ENCODE results near the gene UBE2L5.

Gene UBE2L5

DNA sequence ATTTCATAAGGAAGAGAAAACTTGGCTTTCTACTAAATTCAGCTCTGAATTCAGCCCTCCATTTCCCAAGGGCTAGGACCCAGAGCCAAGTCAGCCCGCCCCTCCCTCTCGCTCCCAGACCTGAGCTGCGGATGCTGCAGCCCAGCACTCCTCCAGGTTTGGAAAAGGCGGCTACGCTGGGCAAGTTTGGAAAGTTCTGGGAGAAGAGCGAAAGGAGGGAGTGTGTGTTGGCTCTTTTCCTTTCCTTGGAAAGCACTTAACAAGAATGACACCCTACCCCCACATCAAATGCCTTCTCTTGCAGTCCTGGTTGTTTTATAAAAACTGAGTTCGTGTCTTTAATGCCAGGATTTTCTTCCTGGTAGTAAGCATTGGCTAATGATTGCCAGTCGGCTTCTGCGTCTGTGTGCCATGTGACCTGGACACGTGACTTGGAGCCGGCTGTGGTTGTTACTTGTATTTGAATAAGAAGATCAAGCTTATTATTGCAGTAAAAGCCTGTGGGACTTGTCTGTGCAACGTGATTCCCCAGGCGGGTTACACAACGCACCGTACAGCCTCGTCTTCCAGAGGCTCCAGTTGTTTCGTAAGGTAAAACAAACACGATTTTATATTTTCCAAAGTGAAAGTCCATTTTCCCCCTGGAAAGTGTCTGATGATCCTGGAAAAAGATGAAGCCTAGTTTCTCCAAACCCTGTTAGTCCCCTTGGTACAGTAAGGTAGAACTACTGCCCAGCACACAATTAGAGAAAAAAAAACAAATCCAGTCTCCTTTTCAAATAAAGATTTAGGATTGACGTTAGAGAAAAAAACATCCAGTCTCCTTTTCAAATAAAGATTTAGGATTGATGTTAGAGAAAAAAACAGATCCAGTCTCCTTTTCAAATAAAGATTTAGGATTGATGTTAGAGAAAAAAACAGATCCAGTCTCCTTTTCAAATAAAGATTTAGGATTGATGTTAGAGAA is 26.8 kb upstream of the UBE2L5 start:
- peak overlapping the region; percentile 79 for H3K27ac ChIP-seq

GRCh38 chr13:30396434-30397075 is 25.7 kb upstream of the UBE2L5 start:
- no peak overlapping the region for H3K27ac ChIP-seq
- TF ChIP-seq CTCF (conservative IDR thresholded peaks at IDR 0.05) (no peak), ZFX (IDR thresholded peaks at IDR 0.05) (no peak)

More for the DNA sequence above, 26.8 kb upstream of the UBE2L5 start:
- TF ChIP-seq CTCF (conservative IDR thresholded peaks at IDR 0.05) (no peak), ZFX (IDR thresholded peaks at IDR 0.05) (no peak)

DNA sequence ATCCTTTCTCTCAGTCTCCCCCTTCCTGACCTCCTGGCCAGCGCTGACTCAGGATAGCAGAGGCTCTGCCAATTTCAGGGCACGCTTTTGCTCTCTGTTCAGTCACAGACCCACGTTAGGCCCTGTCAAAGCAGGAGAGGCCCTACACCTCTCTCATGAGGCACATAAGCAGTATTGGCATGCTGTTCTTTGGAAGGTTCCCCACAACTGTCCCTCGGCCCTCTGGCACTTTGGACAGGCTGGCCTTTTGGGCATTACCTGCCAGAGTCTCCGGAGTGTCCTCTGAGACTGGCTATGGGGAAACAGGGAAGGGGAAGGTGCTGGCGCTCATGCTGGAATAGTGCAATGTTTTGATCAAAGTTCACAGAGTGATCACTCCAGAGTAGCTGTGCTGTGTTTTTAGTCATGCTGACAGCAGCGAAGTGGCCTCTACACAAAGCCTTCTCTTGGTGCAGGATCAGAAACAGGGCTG is 23.7 kb upstream of the UBE2L5 start:
- TF ChIP-seq CTCF (conservative IDR thresholded peaks at IDR 0.05) (no peak), ZFX (IDR thresholded peaks at IDR 0.05) (no peak)

DNA sequence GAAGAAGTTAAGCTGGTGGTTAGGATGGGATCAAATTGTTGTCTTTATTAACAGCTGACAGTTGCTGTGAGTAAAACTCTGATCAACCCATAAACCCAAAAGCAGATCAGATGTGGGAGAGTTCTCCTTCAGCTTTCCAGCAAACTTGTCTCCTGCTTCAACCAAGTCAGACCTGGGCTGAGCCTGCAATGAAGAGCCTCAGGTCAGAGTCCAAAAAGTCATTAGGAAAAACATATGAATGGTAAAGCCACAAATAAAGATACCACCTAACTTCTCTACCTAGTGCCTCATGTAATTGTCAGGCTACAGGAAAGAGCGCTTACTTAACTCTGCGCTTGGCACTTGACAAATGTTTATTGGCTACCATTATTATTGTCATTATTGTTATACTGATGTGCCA is 21.9 kb upstream of the UBE2L5 start:
- no peak overlapping the region for H3K27ac ChIP-seq
- TF ChIP-seq ZFX (IDR thresholded peaks at IDR 0.05) (no peak), CTCF (conservative IDR thresholded peaks at IDR 0.05) (no peak)

More for the DNA sequence above, 23.7 kb upstream of the UBE2L5 start:
- H3K27ac ChIP-seq = no peak overlapping the region

- no peak overlapping the region for H3K27ac ChIP-seq
- no peak for TF ChIP-seq ZFX (IDR thresholded peaks at IDR 0.05)
- TF ChIP-seq CTCF (conservative IDR thresholded peaks at IDR 0.05) = no peak
Measured at GRCh38 chr13:30401347-30401746, 20.9 kb upstream of the UBE2L5 start.

- peak overlapping the region; percentile 65 for H3K27ac ChIP-seq
- TF ChIP-seq ZFX (IDR thresholded peaks at IDR 0.05) (no peak), CTCF (conservative IDR thresholded peaks at IDR 0.05) (no peak)
Measured at GRCh38 chr13:30403456-30403855, 18.8 kb upstream of the UBE2L5 start.

DNA sequence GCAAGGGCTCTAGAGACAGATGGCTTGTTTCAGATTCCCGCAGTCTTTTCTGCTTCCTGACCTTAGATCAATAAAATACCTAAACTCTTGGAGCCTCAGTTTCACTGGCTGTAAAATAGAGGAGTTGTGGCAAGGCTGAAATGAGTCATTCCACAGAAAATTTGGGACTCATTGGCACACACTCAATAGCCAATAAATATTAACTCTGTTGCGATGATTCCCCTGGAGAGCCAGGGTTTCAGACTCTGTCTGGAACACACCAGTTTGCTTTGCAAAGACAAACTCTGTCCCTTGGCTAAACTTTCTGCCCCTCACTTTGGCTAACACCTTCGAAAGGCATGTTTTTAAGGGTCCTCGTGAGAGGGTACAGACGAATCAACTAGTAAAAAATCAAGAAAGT is 18.1 kb upstream of the UBE2L5 start:
- no peak overlapping the region for H3K27ac ChIP-seq
- TF ChIP-seq ZFX (IDR thresholded peaks at IDR 0.05) = no peak
- no peak for TF ChIP-seq CTCF (conservative IDR thresholded peaks at IDR 0.05)
